Mononuclear cell (primary cell): ENCODE measurements around the gene RHBDD3. TPM values are rescaled to one million over a fixed set of nuclear protein-coding genes. Genes with fewer than 3 reads are reported as not detected.

ENCODE experiments used
- H3K27me3 ChIP-seq: 2 replicates; pipeline ENCODE4 v1.6.0; 2011; ENCODE audit warnings: low read length, control low read depth; ENCODE audit not compliant: insufficient read depth
- H3K4me1 ChIP-seq: 2 replicates; pipeline ENCODE4 v1.5.1; 2011; ENCODE audit warnings: mild to moderate bottlenecking, low read length, control low read depth; ENCODE audit not compliant: insufficient read depth
- H3K4me3 ChIP-seq: 2 replicates; pipeline ENCODE4 v1.5.1; 2011; ENCODE audit warnings: mild to moderate bottlenecking, low read length, moderate library complexity
- H3K9me3 ChIP-seq: 2 replicates; pipeline ENCODE4 v1.5.1; 2011; ENCODE audit warnings: low read depth, mild to moderate bottlenecking, control low read depth, low read length
- total RNA-seq: library from RNA; depleted of rRNA; stranded (reverse); fragments of >200 nt; gene quantifications from one replicate; pipeline ENCODE4 v1.2.3, GENCODE V29; 2012

Gene RHBDD3
- total RNA-seq, 1 donor, result 8.1 TPM

DNA sequence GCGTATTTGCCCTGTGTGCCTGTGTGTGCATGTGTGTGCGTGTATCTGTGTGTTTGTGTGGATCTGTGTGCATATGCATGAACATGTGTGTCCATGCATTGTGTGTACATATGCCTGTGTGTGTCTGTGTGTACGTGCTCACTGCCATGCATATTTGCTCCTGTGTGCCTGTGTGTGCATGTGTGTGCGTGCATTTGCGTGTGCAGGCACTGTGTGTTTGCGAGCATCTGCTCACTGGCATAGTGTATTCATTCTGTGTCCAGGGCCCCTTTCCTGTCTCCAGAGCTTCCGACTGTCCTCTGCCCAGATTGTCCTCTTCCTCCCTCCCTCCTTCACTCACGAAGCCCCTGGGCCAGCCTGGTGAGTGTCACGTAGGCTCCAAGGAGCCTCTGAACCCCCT lies 56.3 kb downstream of the RHBDD3 start:
- no peak overlapping the region for H3K4me3 ChIP-seq
- H3K9me3 ChIP-seq, result no peaks in the 10 kb centered on the region
- H3K27me3 ChIP-seq, result peaks cover 3% of the 10 kb centered on the region
- H3K4me1 ChIP-seq, result peaks cover 1% of the 10 kb centered on the region

GRCh38 chr22:29211066-29211465 lies 56.7 kb downstream of the RHBDD3 start:
- peaks cover 7% of the 10 kb centered on the region for H3K27me3 ChIP-seq

More at GRCh38 chr22:29211066-29211465, 56.7 kb downstream of the RHBDD3 start:
- no peak overlapping the region for H3K4me3 ChIP-seq
- H3K4me1 ChIP-seq, result peaks cover 5% of the 10 kb centered on the region
- H3K9me3 ChIP-seq, result no peaks in the 10 kb centered on the region

Other genes with a start within 250 kb of the RHBDD3 start
- gene C22orf31, start 206.2 kb downstream of the RHBDD3 start, total RNA-seq, result not detected
- 0.42 TPM for gene KREMEN1, start 194.9 kb downstream of the RHBDD3 start, total RNA-seq
- 0.21 TPM for gene EMID1, start 62.1 kb downstream of the RHBDD3 start, total RNA-seq
- 204 TPM for gene EWSR1, start 287 bp upstream of the RHBDD3 start, total RNA-seq
- 7.9 TPM for gene GAS2L1, start 38.7 kb upstream of the RHBDD3 start, total RNA-seq
- gene RASL10A, start 47.7 kb upstream of the RHBDD3 start, total RNA-seq, result 0.21 TPM
- 40.5 TPM for gene AP1B1, start 120.6 kb upstream of the RHBDD3 start, total RNA-seq
- not detected for gene RFPL1, start 170.6 kb upstream of the RHBDD3 start, total RNA-seq
- 0.10 TPM for gene NEFH, start 212.2 kb upstream of the RHBDD3 start, total RNA-seq